MCF 10A (cell line): ENCODE data around the gene KRT74. TPM values are rescaled to one million over a fixed set of nuclear protein-coding genes. Genes with fewer than 3 reads are reported as not detected.

ENCODE experiments used
- BruUV-seq: library from RNA; stranded (reverse); fragments of 400-500 nt; replicated peaks from 2 replicates; lab custom pipeline; 2021; lab: Mats Ljungman, UMichigan
- CTCF ChIA-PET: fragments of 300-600 bp; sonication (Branson Sonifier 250); formaldehyde crosslinking; extraction: SDS; loops from one replicate; lab custom pipeline; 2021; ENCODE audit warnings: antibody characterized with exemption, inconsistent platforms; lab: Yijun Ruan, JAX
- POLR2A ChIA-PET: fragments of 300-600, 350-650 bp; sonication (Branson Sonifier 250); formaldehyde crosslinking; extraction: SDS; loops from one replicate; lab custom pipeline; 2020; ENCODE audit warnings: antibody characterized with exemption, inconsistent platforms; lab: Yijun Ruan, JAX
- DNase-seq: peaks from one replicate; pipeline ENCODE4 v3.0.0-alpha.2; 2018; ENCODE audit not compliant: unreplicated experiment
- H3K27ac Mint-ChIP-seq: one replicate; pipeline ENCODE4 v1.8.0; 2022; ENCODE audit warnings: mild to moderate bottlenecking, low read depth, mixed read lengths; ENCODE audit not compliant: unreplicated experiment
- H3K27me3 Mint-ChIP-seq: one replicate; pipeline ENCODE4 v1.8.0; 2022; ENCODE audit warnings: mixed read lengths; ENCODE audit not compliant: insufficient read depth, unreplicated experiment
- H3K36me3 Mint-ChIP-seq: one replicate; pipeline ENCODE4 v1.8.0; 2022; ENCODE audit warnings: mild to moderate bottlenecking, moderate library complexity, mixed read lengths; ENCODE audit not compliant: insufficient read depth, unreplicated experiment
- H3K4me1 Mint-ChIP-seq: one replicate; pipeline ENCODE4 v1.8.0; 2022; ENCODE audit warnings: mixed read lengths; ENCODE audit not compliant: insufficient read depth, unreplicated experiment
- H3K4me3 Mint-ChIP-seq: one replicate; pipeline ENCODE4 v1.8.0; 2022; ENCODE audit warnings: mild to moderate bottlenecking, moderate library complexity, mixed read lengths; ENCODE audit not compliant: unreplicated experiment
- H3K9me3 Mint-ChIP-seq: one replicate; pipeline ENCODE4 v1.8.0; 2022; ENCODE audit warnings: mixed read lengths; ENCODE audit not compliant: unreplicated experiment
- CTCF ChIP-seq: fragments of 200-600 bp; IDR thresholded peaks from one replicate; pipeline ENCODE4 v1.8.0; 2022; ENCODE audit warnings: antibody characterized with exemption, mild to moderate bottlenecking; ENCODE audit not compliant: unreplicated experiment
- intact Hi-C: fragments of 100-400 bp; cut with micrococcal nuclease; formaldehyde crosslinking; loops from 2 replicates; pipeline ENCODE4 v1.14.1; 2022
- total RNA-seq: library from RNA; stranded (reverse); gene quantifications from 2 replicates; pipeline ENCODE4 v1.2.3, GENCODE V29; 2022

Gene KRT74
- total RNA-seq, 1 experiment from 2014 or later, result not detected

DNA sequence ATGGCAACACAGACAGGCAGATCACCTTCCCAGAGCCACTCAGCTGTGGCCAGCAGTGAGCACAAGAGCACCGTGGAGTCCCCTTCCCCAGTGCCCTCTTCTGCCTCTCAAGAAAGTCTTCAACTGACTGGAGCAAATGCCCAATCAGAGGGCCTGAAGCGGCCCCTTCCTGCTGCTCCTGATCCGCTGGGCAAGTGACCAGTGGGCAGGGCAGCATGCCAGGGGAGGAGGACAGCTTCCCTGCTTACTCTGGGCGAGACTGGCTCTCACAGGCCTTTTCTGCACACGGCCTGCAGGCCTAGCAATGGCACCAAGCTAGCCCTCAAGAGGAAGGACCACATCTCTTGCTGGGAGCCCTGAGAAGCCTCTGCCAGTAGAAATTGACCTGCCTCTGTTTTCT lies 21.6 kb downstream of the KRT74 start:
- Mint-ChIP-seq H3K27me3 (peaks cover 22% of the 10 kb centered on the region), H3K4me3 (no peak overlapping the region), H3K9me3 (no peaks in the 10 kb centered on the region), H3K4me1 (no peaks in the 10 kb centered on the region), H3K27ac (no peak overlapping the region), H3K36me3 (no peaks in the 10 kb centered on the region)
- no peak for DNase-seq
- intact Hi-C loops, result no loop called here
- BruUV-seq, result no TSS peak
- POLR2A ChIA-PET, result no interaction called here
- no peak for TF ChIP-seq CTCF
- CTCF ChIA-PET, result interaction anchor here (1.6 kb wide), 1 partner anchor 327 kb away, joined by 4 read pairs; no protein-coding TSS in a partner anchor

- ChIA-PET CTCF (interaction anchor here (1.0 to 1.6 kb wide), 2 partner anchors 17 to 328 kb away, joined by 3 to 4 read pairs; no protein-coding TSS in a partner anchor), POLR2A (no interaction called here)
- DNase-seq, result no peak
- Mint-ChIP-seq H3K27ac (no peak overlapping the region), H3K36me3 (no peaks in the 10 kb centered on the region), H3K9me3 (no peaks in the 10 kb centered on the region), H3K4me3 (no peak overlapping the region), H3K27me3 (peaks cover 19% of the 10 kb centered on the region), H3K4me1 (no peaks in the 10 kb centered on the region)
- no TSS peak for BruUV-seq
- TF ChIP-seq CTCF, result no peak
- intact Hi-C loops, result no loop called here
Observed at GRCh38 chr12:52551216-52551865, 22.3 kb downstream of the KRT74 start.

- ChIA-PET CTCF (interaction anchor here (0.8 to 2.0 kb wide), 5 partner anchors 13 to 434 kb away, joined by 3 to 6 read pairs (median 4); no protein-coding TSS in a partner anchor), POLR2A (no interaction called here)
- Mint-ChIP-seq H3K9me3 (no peaks in the 10 kb centered on the region), H3K36me3 (no peaks in the 10 kb centered on the region), H3K4me3 (no peak overlapping the region), H3K27me3 (peaks cover 12% of the 10 kb centered on the region), H3K4me1 (no peaks in the 10 kb centered on the region), H3K27ac (no peak overlapping the region)
- DNase-seq, result no peak
- BruUV-seq, result no TSS peak
- TF ChIP-seq CTCF, result no peak
- intact Hi-C loops, result no loop called here
Observed at GRCh38 chr12:52546126-52546525, 27.5 kb downstream of the KRT74 start.

GRCh38 chr12:52543985-52544883 lies 29.4 kb downstream of the KRT74 start:
- BruUV-seq, result no TSS peak
- no peak overlapping the region for H3K27ac Mint-ChIP-seq
- DNase-seq, result no peak
- CTCF ChIA-PET, result interaction anchor here (0.5 to 2.0 kb wide), 3 partner anchors 154 to 436 kb away, joined by 3 to 6 read pairs (median 3); no protein-coding TSS in a partner anchor
- no peaks in the 10 kb centered on the region for H3K36me3 Mint-ChIP-seq
- TF ChIP-seq CTCF, result no peak
- peaks cover 5% of the 10 kb centered on the region for H3K4me1 Mint-ChIP-seq
- intact Hi-C loops, result no loop called here
- POLR2A ChIA-PET, result interaction anchor here (1.1 kb wide), 1 partner anchor 23 kb away, joined by 3 read pairs; no protein-coding TSS in a partner anchor
- no peaks in the 10 kb centered on the region for H3K9me3 Mint-ChIP-seq
- H3K27me3 Mint-ChIP-seq, result peaks cover 3% of the 10 kb centered on the region
- H3K4me3 Mint-ChIP-seq, result no peak overlapping the region
